SU-DHL-6 (cell line): ENCODE measurements around the gene HNRNPAB.

ENCODE experiments used
- EZH2phosphoT487 ChIP-seq: fragments of 200-600 bp; sonication (generic), shearing (Covaris generic); conservative IDR thresholded peaks from 2 replicates; pipeline ENCODE4 v1.6.1; 2018; ENCODE audit warnings: mild to moderate bottlenecking, antibody characterized with exemption, low read length, moderate library complexity, mixed read lengths
- TF ChIP-seq, protein P1 (sequence below): fragments of 200-600 bp; sonication (generic); IDR thresholded peaks from one replicate; pipeline ENCODE4 v1.5.1; 2017; ENCODE audit warnings: antibody characterized with exemption, mild to moderate bottlenecking, low read length, moderate library complexity; ENCODE audit not compliant: insufficient read depth, poor library complexity, severe bottlenecking

DNA sequence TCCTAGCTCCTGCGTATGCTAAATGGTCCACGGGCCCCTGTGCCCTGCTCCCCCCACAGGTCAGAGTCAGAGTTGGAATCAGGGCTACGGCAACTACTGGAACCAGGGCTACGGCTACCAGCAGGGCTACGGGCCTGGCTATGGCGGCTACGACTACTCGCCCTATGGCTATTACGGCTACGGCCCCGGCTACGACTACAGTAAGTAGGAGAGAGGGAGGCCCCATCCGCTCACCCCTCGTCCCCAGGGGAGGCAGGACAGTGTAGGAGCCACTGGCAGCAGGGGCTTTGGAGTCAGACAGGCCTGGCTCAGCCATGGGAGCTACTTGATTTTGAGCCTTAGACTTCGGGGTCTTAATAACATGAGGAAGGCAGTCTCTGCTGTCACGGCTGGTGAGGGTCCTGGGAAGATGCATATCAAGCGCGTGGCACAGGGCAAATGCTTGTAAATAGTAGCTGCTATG lies 5.8 kb downstream of the HNRNPAB start:
- TF ChIP-seq, protein P1, sequence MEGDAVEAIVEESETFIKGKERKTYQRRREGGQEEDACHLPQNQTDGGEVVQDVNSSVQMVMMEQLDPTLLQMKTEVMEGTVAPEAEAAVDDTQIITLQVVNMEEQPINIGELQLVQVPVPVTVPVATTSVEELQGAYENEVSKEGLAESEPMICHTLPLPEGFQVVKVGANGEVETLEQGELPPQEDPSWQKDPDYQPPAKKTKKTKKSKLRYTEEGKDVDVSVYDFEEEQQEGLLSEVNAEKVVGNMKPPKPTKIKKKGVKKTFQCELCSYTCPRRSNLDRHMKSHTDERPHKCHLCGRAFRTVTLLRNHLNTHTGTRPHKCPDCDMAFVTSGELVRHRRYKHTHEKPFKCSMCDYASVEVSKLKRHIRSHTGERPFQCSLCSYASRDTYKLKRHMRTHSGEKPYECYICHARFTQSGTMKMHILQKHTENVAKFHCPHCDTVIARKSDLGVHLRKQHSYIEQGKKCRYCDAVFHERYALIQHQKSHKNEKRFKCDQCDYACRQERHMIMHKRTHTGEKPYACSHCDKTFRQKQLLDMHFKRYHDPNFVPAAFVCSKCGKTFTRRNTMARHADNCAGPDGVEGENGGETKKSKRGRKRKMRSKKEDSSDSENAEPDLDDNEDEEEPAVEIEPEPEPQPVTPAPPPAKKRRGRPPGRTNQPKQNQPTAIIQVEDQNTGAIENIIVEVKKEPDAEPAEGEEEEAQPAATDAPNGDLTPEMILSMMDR, result no peak
- TF ChIP-seq EZH2phosphoT487, result no peak
